IMR-90 (cell line): ENCODE data around the gene CFAP97D2. TPM values are rescaled to one million over a fixed set of nuclear protein-coding genes. Genes with fewer than 3 reads are reported as not detected.

Experiments
- ATAC-seq: fragments of 200-7000 bp; cut with Tn5 transposase; 2 replicates; pipeline ENCODE4 v1.9.1; 2020; ENCODE audit warnings: low read depth, mild to moderate bottlenecking, moderate library complexity
- BruUV-seq: library from RNA; stranded (reverse); fragments of 400-500 nt; replicated peaks from 2 replicates; lab custom pipeline; 2021; lab: Mats Ljungman, UMichigan
- CTCF ChIA-PET: fragments of 300-600 bp; formaldehyde crosslinking; extraction: SDS; loops from one replicate; lab custom pipeline; 2021; ENCODE audit warnings: antibody characterized with exemption; lab: Yijun Ruan, JAX
- POLR2A ChIA-PET: fragments of 300-600 bp; sonication (Branson Sonifier 250); formaldehyde crosslinking; loops from one replicate; lab custom pipeline; 2022; ENCODE audit warnings: antibody characterized with exemption; ENCODE audit not compliant: unreplicated experiment; lab: Charles Lee
- DNase-seq: peaks from one replicate; pipeline ENCODE4 v3.0.0; 2013
- H2AFZ ChIP-seq: replicated peaks from 2 replicates; pipeline ENCODE3; 2013; ENCODE audit warnings: low read length, mild to moderate bottlenecking; ENCODE audit not compliant: poor library complexity
- H2AK5ac ChIP-seq: 2 replicates; pipeline ENCODE4 v1.6.1; 2013; ENCODE audit warnings: low read depth, low read length, inconsistent platforms
- H2AK9ac ChIP-seq: replicated peaks from 2 replicates; pipeline ENCODE3; 2013; ENCODE audit warnings: mild to moderate bottlenecking, low read depth, low read length, moderate library complexity; ENCODE audit not compliant: poor library complexity
- H2BK120ac ChIP-seq: 2 replicates; pipeline ENCODE4 v1.6.1; 2013; ENCODE audit warnings: low read depth, low read length, inconsistent platforms
- H2BK15ac ChIP-seq: 3 replicates; pipeline ENCODE4 v1.6.1; 2013; ENCODE audit warnings: low read depth, low read length, inconsistent platforms
- H2BK20ac ChIP-seq: 2 replicates; pipeline ENCODE4 v1.6.1; 2013; ENCODE audit warnings: low read depth, mild to moderate bottlenecking, inconsistent platforms, low read length, moderate library complexity
- H2BK5ac ChIP-seq: 2 replicates; pipeline ENCODE4 v1.6.1; 2013; ENCODE audit warnings: mild to moderate bottlenecking, low read depth, low read length, inconsistent platforms; ENCODE audit not compliant: poor library complexity, severe bottlenecking
- H3K14ac ChIP-seq: replicated peaks from 2 replicates; pipeline ENCODE4 v1.6.1; 2013; ENCODE audit warnings: low read depth, low read length, inconsistent platforms
- H3K18ac ChIP-seq: 2 replicates; pipeline ENCODE4 v1.6.1; 2013; ENCODE audit warnings: low read depth, low read length, control low read depth
- H3K23ac ChIP-seq: 2 replicates; pipeline ENCODE4 v1.6.1; 2013; ENCODE audit warnings: low read depth, low read length, inconsistent platforms
- H3K27ac ChIP-seq: 2 replicates; pipeline ENCODE4 v1.5.1; 2013; ENCODE audit warnings: mild to moderate bottlenecking, control low read depth, low read length; ENCODE audit not compliant: insufficient read depth
- H3K27me3 ChIP-seq: 2 replicates; pipeline ENCODE4 v1.6.1; 2013; ENCODE audit warnings: low read length; ENCODE audit not compliant: control insufficient read depth, insufficient read depth
- H3K36me3 ChIP-seq: 2 replicates; pipeline ENCODE4 v1.6.1; 2013; ENCODE audit warnings: low read length, mixed read lengths; ENCODE audit not compliant: control insufficient read depth, insufficient read depth
- H3K4ac ChIP-seq: 2 replicates; pipeline ENCODE4 v1.6.1; 2013; ENCODE audit warnings: low read depth, low read length, inconsistent platforms
- H3K4me1 ChIP-seq: 2 replicates; pipeline ENCODE4 v1.6.1; 2013; ENCODE audit warnings: low read length, mixed read lengths; ENCODE audit not compliant: control insufficient read depth, insufficient read depth
- H3K4me2 ChIP-seq: 2 replicates; pipeline ENCODE4 v1.6.1; 2013; ENCODE audit warnings: low read depth, mild to moderate bottlenecking, control low read depth, low read length, moderate library complexity
- H3K4me3 ChIP-seq: 2 replicates; pipeline ENCODE4 v1.5.1; 2013; ENCODE audit warnings: low read depth, mild to moderate bottlenecking, control low read depth, low read length, moderate library complexity; ENCODE audit not compliant: insufficient read depth
- H3K56ac ChIP-seq: 2 replicates; pipeline ENCODE4 v1.6.1; 2013; ENCODE audit warnings: low read length, inconsistent platforms; ENCODE audit not compliant: insufficient read depth; ENCODE audit errors: extremely low read depth
- H3K79me1 ChIP-seq, 2 experiments: 2 replicates each; pipeline ENCODE4 v1.6.1; 2013; ENCODE audit warnings: low read length in 2 of 2, inconsistent platforms in 1 of 2, low read depth in 1 of 2
- H3K9ac ChIP-seq: 2 replicates; pipeline ENCODE4 v1.6.1; 2013; ENCODE audit warnings: low read depth, low read length, control low read depth
- H3K9me1 ChIP-seq: 2 replicates; pipeline ENCODE4 v1.6.1; 2013; ENCODE audit warnings: low read length, inconsistent platforms; ENCODE audit not compliant: insufficient read depth
- H3K9me3 ChIP-seq: 2 replicates; pipeline ENCODE4 v1.6.1; 2013; ENCODE audit warnings: low read length; ENCODE audit not compliant: control insufficient read depth, insufficient read depth
- H4K20me1 ChIP-seq: 2 replicates; pipeline ENCODE4 v1.6.1; 2013; ENCODE audit warnings: low read length, inconsistent platforms; ENCODE audit not compliant: insufficient read depth
- H4K5ac ChIP-seq: 2 replicates; pipeline ENCODE4 v1.6.1; 2013; ENCODE audit warnings: mild to moderate bottlenecking, low read depth, low read length, control low read depth
- H4K8ac ChIP-seq, 2 experiments: 2 replicates each; pipeline ENCODE4 v1.6.1; 2013; ENCODE audit warnings: low read depth in 2 of 2, low read length in 2 of 2, control low read depth in 1 of 2, inconsistent platforms in 1 of 2
- H4K91ac ChIP-seq: 2 replicates; pipeline ENCODE4 v1.6.1; 2013; ENCODE audit warnings: low read depth, low read length, inconsistent platforms; ENCODE audit not compliant: insufficient read depth
- BHLHE40 ChIP-seq: fragments of 150-350 bp; IDR thresholded peaks from 2 replicates; pipeline ENCODE4 v1.6.1; 2016; ENCODE audit warnings: mild to moderate bottlenecking, low read depth, low read length
- ELK1 ChIP-seq: fragments of 150-350 bp; IDR thresholded peaks from 2 replicates; pipeline ENCODE4 v1.6.1; 2016; ENCODE audit warnings: low read depth, mild to moderate bottlenecking, low read length, moderate library complexity, borderline replicate concordance
- MAFK ChIP-seq: IDR thresholded peaks from 2 replicates; pipeline ENCODE4 v1.6.1; 2012; ENCODE audit warnings: low read depth, low read length, improper control_type of control experiment
- MXI1 ChIP-seq: IDR thresholded peaks from 2 replicates; pipeline ENCODE4 v1.6.1; 2012; ENCODE audit warnings: low read depth, mild to moderate bottlenecking, low read length, moderate library complexity, borderline replicate concordance
- POLR2A ChIP-seq: IDR thresholded peaks from 2 replicates; pipeline ENCODE4 v1.6.1; 2012; ENCODE audit warnings: mild to moderate bottlenecking, low read depth, low read length
- RCOR1 ChIP-seq: IDR thresholded peaks from 2 replicates; pipeline ENCODE4 v1.6.1; 2012; ENCODE audit warnings: mild to moderate bottlenecking, low read length, improper control_type of control experiment; ENCODE audit not compliant: insufficient replicate concordance
- RFX5 ChIP-seq: IDR thresholded peaks from 2 replicates; pipeline ENCODE4 v1.8.0; 2012; ENCODE audit warnings: low read depth, mild to moderate bottlenecking, low read length, moderate library complexity
- SMC3 ChIP-seq: fragments of 150-350 bp; IDR thresholded peaks from 2 replicates; pipeline ENCODE4 v1.6.1; 2016; ENCODE audit warnings: low read depth, mild to moderate bottlenecking, antibody characterized with exemption, low read length, moderate library complexity
- USF2 ChIP-seq: fragments of 150-350 bp; IDR thresholded peaks from 2 replicates; pipeline ENCODE4 v1.6.1; 2017; ENCODE audit warnings: mild to moderate bottlenecking, antibody characterized with exemption, low read length, low read depth
- WGBS, 2 experiments: methylation state at CpG; one replicate each; pipeline versions ENCODE4 v1.1.5 to v1.1.7; 2013; ENCODE audit warnings: missing lambda C conversion rate in 2 of 2; ENCODE audit not compliant: insufficient read length in 1 of 2; ENCODE audit errors: extremely low coverage in 2 of 2; 5-methylcytosine and 5-hydroxymethylcytosine counted together
- dilution Hi-C: fragments of 300-500 bp; cut with HindIII; formaldehyde crosslinking; loops from one replicate; pipeline ENCODE4 v1.14.3; 2018; ENCODE audit warnings: low sequenced_read_pairs; ENCODE audit not compliant: unreplicated experiment
- in situ Hi-C: fragments of 300-500 bp; cut with MboI; formaldehyde crosslinking; loops from 3 replicates; pipeline ENCODE4 v1.14.3; 2019; ENCODE audit warnings: low sequenced_read_pairs, inconsistent platforms, mixed read lengths
- intact Hi-C: fragments of 100-400 bp; cut with micrococcal nuclease; formaldehyde crosslinking; loops from 2 replicates; pipeline ENCODE4 v1.10.0; 2022
- polyA plus RNA-seq, 3 experiments: library from polyadenylated mRNA; depleted of rRNA; stranded (reverse); fragments of >200 nt; gene quantifications; 2 replicates each; pipeline ENCODE4 v1.2.3, GENCODE V29; 2012; ENCODE audit warnings: low replicate concordance in 1 of 3
- total RNA-seq: library from RNA; depleted of rRNA; stranded (reverse); fragments of >200 nt; gene quantifications from 2 replicates; pipeline ENCODE4 v1.2.3, GENCODE V29; 2012

Gene CFAP97D2
- total and polyA plus RNA-seq, 2 of the 4 experiments (the other 2 are of a cell fraction) = not detected

DNA sequence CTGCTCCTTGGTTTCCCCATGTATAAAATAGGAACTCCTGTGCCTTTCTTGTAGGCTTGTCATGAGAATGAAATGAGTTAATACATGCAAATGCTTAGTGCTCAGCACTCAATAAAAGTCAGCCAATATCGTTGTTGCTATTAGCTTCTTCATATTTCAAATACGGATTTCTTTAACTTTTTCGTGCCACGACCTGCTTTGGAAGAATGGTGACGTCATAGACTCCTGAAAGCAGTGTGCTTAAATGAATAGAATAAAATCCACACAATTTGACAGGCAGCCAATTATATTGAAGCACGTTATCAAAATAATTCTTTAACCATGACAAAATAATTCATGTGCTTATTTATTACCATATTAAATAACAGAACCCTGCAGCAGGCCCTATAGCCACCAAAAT is 29.1 kb downstream of the CFAP97D2 start:
- Histone ChIP-seq H3K23ac (no peak overlapping the region), H2BK15ac (no peak overlapping the region), H3K27me3 (peaks cover 12% of the 10 kb centered on the region), H2BK20ac (no peak overlapping the region), H3K9me3 (peaks cover 11% of the 10 kb centered on the region), H3K4me3 (no peak overlapping the region), H2AK9ac (no peak overlapping the region), H2AK5ac (no peak overlapping the region), H4K8ac (no peak overlapping the region), H3K79me1 (no peaks in the 10 kb centered on the region), H3K4me1 (0 out of 2 replicates have a peak, but pooled peaks cover 3% of the 10 kb centered on the region), H4K5ac (no peak overlapping the region), H2BK5ac (no peak overlapping the region), H3K9me1 (0 out of 2 replicates have a peak, but pooled peaks cover 3% of the 10 kb centered on the region), H3K9ac (no peak overlapping the region), H3K56ac (no peak overlapping the region), H4K20me1 (no peaks in the 10 kb centered on the region), H2BK120ac (no peak overlapping the region), H3K36me3 (no peaks in the 10 kb centered on the region), H3K4ac (no peak overlapping the region), H4K91ac (no peak overlapping the region), H3K18ac (no peak overlapping the region), H2AFZ (no peak overlapping the region), H3K14ac (no peak overlapping the region), H3K27ac (no peak overlapping the region), H3K4me2 (no peak overlapping the region)
- no peak for TF ChIP-seq USF2
- no peak for TF ChIP-seq SMC3
- TF ChIP-seq MAFK = no peak
- TF ChIP-seq RFX5 = no peak
- no peak for TF ChIP-seq RCOR1
- no peak for TF ChIP-seq ELK1
- no peak for TF ChIP-seq BHLHE40
- no peak for TF ChIP-seq POLR2A
- TF ChIP-seq MXI1 = no peak
- dilution Hi-C loops (no loop called here), in situ Hi-C loops (no loop called here), intact Hi-C loops (no loop called here)
- no peak for ATAC-seq
- POLR2A ChIA-PET = no interaction called here
- BruUV-seq = no TSS peak
- WGBS, 2 experiments = no CpG with 5 or more reads among the region's 6 CpGs
- CTCF ChIA-PET = no interaction called here
- no peak for DNase-seq
